GM21367 (cell line): Measurements from ENCODE around the gene RAET1E.
"Not testable (repeated sequence)": the region's sequence is repeated elsewhere in the genome, so short reads cannot be mapped to it uniquely, and the experiment has no call there.

Source experiments
- ATAC-seq: cut with Tn5 transposase; IDR thresholded peaks from one replicate; pipeline ENCODE4 v1.9.1; 2021; ENCODE audit not compliant: unreplicated experiment

RAET1E gene

GRCh38 chr6:149862922-149863697 is 34.8 kb downstream of the RAET1E start:
- ATAC-seq, result peak; percentile 41

DNA sequence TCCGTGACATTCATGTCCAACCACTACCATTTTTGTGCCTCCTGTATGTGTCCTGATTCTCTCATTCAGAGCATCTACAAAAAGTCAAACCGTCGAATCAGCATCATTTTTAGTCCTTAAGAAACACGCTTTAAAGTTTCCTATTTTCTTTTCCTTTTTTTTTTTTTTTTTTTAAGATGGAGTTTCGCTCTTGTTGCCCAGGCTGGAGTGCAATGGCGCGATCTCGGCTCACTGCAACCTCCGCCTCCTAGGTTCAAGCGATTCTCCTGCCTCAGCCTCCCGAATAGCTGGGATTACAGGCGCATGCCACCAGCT is 35.5 kb downstream of the RAET1E start:
- ATAC-seq, result not testable (repeated sequence)

DNA sequence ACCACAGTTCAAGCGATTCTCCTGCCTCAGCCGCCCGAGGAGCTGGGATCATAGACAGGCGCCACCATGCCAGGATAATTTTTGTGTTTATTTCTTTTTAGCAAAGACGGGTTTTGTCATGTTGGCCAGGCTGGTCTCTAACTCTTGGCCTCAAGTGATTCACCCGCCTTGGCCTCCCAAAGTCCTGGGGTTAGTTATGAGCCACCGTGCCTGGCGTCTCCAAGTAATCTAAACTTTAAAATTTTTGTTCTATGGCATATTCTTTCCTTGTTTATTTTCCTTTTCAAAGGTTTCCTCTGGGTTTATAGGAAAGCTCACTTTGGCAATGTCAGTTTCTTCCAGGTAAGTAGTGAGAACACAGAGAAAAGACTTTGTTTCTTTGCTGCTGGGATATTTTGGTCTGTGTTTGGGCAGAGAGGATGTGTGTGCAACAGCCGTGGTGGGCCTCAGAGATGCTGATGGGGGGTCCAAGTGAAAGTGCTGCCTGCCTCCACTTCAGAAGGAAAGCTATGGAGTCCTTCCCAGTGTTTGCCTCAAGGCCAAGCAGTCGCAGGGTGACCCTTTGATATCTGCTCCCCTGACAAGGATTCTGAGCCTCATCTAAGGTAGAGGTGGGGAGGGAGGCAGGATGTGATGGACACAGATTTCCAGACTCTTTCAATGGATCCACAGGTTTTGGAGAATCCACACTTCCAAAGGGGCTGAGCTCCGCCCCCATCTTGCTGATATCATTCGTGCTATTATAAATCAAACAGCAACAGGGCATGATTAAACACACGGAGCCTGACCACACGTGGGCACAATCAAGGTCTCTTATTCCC is 36.1 kb downstream of the RAET1E start:
- ATAC-seq, result no peak

DNA sequence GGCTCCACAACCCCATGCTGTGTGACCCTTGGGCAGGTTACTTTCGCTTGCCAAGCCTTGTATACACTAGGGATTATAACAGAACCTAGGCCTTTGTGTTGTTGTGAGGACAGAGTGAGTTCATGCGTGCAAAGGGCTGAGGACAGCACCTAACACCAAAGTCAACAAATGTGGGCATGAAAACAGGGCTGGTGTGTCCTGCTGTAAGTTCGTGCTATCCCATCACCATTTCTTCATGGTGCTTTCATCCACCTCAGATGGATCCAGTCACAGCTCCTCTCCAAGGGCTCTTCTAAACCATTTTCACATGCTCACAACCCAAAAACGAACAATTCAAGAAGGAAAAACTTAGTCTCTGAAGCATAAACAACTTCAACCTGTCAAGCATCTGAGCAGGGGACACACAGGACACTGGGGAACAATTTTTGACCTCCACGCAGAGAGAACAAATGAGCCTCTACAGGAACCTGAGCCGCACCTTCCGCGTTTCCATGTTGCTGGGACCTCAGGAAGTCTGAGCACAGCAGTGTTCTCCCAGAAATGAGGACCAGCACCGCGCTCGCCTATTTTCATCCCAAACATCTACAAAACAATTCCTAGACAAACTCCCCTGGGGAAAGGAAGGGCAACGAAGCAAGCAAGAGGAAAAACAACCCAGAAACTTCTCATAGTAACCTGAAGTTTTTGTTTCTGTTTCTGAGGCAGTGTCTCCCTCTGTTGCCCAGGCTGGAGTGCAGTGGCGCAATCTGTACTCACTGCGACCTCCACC is 36.9 kb downstream of the RAET1E start:
- ATAC-seq, result no peak

DNA sequence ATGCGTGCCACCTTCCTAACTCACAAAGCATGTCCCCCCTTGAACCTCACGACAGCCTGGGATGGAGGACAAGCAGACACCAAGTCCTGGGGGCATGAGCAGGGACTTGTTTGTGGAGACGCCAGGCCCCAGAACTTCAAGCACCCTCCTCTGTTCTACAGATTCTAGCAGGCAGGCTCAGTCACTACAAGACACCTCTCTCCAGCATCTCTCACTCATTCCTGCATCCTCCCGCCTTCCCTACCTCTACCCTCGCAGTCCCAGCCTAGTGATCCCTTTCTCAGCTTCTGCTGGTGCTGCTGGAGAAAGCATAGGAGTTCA is 37.4 kb downstream of the RAET1E start:
- no peak for ATAC-seq

DNA sequence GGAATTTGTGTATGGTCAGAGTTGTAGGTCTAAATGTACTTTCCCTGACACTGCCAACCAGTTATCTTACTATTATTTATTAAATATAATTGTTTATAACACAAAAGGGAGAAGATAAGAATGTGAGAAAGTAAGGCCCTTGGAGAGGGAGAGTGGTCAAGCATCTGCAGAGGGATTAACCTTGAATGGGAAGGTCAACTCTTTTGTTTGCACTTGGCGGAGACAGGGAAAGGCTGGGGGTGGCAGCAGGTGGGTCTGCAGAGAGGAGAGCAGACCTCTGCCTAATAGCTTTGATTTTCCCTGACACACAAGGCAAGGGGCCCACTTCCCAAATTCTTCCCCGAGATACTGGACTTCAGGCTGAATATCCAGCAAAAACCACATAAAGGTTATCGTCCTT is 38.0 kb downstream of the RAET1E start:
- no peak for ATAC-seq

GRCh38 chr6:149859368-149859767 is 38.5 kb downstream of the RAET1E start:
- ATAC-seq, result no peak

GRCh38 chr6:149857541-149857940 is 40.4 kb downstream of the RAET1E start:
- no peak for ATAC-seq

DNA sequence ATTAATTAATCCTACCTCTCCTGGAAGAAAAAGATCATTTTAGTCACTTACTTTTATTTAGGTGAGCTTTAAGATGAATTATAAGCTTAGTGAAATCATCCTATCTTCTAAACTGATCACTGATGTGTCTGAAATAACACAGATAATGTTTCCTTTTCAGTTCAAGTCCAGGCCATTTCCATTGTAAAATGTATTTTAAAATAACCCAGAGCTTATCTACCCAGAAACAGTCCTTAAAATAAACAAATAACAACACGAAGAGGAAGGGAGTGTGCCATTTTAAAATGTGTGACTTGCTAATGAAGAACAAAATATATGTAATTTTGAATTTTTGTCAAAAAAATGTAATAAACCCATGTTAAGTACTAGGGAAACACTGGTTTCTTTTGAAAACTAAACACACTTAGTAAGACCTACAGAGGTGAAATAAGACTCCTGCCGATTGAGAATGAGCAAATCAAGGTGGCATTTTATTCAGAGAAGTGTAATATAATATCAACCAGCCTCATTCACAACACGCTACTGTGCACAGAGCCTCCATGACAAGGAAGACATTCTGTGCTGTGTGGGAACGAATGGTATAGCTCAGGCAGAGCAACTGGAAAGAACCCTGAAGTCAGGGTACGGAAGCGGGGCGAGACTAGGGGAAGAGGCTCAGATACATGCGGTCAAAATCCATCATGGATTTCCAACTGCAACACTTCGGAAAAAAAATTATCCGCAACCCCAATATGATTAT is 41.5 kb downstream of the RAET1E start:
- no peak for ATAC-seq

- ATAC-seq, result no peak
Measured at GRCh38 chr6:149855741-149856140, 42.2 kb downstream of the RAET1E start.

DNA sequence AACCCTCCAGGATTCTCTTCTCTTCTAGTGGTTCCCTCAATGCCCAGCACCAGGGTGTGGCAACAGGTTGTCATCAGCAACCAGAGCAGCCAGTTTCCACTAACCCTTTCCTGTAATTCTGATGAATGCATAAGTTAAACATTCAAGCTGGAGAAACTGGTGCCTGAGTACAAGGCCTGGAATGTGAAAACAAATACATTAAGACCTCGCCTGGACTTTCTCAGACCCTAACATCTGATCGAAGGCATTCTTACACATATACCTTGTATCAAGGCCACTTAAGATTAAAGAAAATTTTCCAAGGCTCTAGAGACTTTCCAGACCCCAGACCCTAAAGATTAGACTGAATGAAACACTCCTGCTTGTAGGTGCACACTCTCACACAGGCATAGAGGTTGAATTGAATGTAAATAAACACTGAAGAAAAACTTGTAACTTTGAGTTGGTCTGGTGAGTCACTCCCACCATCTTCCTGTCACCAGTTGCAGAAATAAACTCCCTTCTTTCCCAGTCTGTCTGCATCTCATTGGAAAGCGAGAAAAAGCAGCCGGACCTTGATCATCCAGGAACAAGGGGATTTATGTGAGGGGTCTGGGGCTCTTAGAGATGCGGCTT is 42.8 kb downstream of the RAET1E start:
- ATAC-seq, result no peak

GRCh38 chr6:149854532-149854931 is 43.4 kb downstream of the RAET1E start:
- no peak for ATAC-seq

DNA sequence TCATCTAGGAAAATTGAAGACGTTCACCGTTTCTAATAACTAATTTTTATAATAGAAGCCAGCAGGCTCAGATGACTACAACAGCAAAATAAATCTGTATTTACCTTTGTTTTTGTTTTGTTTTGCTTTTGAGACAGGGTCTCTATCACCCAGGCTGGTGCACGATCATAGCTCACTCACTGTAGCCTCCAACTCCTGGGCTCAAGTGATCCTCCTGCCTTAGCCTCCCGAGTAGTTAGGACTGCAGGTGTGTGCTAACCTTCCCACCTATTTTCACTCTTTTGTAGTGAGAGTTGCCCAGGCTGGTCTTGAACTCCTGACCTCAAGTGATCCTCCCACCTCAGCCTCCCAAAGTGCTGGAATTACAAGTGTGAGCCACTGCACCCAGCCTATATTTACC is 43.9 kb downstream of the RAET1E start:
- not testable (repeated sequence) for ATAC-seq

GRCh38 chr6:149852881-149853280 is 45.0 kb downstream of the RAET1E start:
- no peak for ATAC-seq

DNA sequence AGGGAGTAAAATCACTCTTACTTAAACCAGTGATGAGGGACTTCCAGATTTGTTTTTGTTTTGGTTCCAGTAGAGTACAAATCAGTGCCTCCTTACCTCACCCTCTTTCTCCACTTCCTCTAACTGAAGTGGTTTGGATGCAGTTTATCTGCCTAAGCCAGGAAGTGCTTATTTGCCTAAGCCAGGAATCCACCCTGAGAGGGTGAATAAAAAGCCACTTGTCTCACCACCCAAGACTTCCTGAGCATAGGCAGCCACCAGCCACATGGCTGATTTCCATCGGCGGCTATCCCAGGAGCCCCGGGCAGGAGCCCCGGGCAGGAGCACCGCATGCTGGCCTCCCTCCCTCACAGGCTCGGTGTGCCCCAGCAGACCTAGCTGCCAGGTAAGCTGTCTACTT is 45.7 kb downstream of the RAET1E start:
- peak; percentile 45 for ATAC-seq

DNA sequence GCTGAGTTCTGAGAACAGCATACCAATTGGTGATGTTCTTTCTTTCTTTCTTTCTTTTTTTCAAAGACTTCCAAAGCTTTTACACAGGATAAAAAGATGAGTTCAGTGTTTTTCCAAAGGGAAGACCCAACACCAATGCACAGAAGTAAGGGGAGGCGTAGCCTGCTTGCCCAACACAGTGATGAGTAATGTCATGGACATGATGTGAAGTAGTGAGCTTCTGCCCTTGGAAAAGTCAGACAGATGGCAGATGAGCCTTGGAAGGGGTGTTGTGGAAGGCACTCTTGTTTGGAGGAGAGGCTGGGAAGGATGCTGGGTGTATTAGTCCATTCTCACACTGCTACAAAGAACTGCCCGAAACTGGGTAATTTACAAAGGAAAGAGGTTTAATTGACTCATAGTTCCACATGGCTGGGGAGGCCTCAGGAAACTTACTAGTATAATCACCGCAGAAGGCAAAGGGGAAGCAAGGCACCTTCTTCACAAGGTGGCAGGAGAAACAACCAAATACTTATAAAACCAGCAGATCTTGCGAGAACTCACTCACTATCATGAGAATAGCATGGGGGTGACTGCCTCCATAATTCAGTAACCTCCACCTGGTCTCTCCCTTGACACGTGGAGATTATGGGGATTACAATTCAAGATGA is 46.3 kb downstream of the RAET1E start:
- ATAC-seq, result no peak

- ATAC-seq, result not testable (repeated sequence)
Measured at GRCh38 chr6:149848343-149848742, 49.6 kb downstream of the RAET1E start.
